ENCODE data around the gene RPUSD1. TPM values are rescaled to one million over a fixed set of nuclear protein-coding genes. Genes with fewer than 3 reads are reported as not detected.

Gene RPUSD1
- total RNA-seq, 1 experiment from 2014 or later: 48.6 TPM

DNA sequence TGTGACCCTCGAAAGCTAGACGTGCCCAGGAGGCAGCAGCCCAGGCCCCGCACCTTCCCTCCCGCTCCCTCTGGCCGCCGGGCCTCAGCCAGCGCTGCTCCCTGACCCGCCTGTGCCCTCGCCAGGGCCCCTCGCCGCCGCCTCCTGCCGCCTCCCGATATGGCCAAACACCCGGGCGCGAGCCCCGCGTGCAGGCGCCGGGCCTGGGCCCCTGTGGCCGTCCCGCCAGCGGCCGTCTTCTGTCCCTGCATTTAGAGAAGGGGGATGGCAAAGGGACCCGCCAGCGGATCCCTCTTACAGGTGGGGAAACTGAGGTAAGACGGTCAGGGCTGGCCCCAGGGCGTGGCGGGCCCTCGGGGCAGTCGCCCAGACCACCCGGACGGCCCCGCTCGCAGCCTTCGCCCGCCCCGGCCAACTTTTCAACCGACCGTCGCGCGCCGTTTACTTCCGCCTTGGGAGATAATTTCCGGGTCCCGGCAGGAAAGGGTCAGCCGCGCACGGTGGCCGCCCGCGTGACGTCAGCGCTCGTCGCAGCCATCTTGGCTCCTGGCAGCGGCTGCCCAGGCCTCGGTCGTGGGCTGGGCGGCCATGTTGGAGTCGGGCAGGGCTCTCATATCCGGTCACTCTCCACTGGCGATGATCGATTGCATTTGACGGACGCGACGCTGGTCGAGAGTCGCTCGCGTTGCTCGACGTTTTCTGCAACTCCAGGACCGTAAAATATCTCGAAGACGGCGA is 19.3 kb upstream of the RPUSD1 start:
- TF ChIP-seq, protein P1, sequence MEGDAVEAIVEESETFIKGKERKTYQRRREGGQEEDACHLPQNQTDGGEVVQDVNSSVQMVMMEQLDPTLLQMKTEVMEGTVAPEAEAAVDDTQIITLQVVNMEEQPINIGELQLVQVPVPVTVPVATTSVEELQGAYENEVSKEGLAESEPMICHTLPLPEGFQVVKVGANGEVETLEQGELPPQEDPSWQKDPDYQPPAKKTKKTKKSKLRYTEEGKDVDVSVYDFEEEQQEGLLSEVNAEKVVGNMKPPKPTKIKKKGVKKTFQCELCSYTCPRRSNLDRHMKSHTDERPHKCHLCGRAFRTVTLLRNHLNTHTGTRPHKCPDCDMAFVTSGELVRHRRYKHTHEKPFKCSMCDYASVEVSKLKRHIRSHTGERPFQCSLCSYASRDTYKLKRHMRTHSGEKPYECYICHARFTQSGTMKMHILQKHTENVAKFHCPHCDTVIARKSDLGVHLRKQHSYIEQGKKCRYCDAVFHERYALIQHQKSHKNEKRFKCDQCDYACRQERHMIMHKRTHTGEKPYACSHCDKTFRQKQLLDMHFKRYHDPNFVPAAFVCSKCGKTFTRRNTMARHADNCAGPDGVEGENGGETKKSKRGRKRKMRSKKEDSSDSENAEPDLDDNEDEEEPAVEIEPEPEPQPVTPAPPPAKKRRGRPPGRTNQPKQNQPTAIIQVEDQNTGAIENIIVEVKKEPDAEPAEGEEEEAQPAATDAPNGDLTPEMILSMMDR (conservative IDR thresholded peaks at IDR 0.05): no peak
- no peak overlapping the region for H3K23ac ChIP-seq (ENCODE audit: insufficient read length, low read depth, low read length)
- no peak overlapping the region for H2BK5ac ChIP-seq (ENCODE audit: insufficient read length, low read length)
- H3K27me3 ChIP-seq (ENCODE audit: insufficient read depth, low read length): peaks cover 5% of the 10 kb centered on the region; the same call in 1 of the 2 replicates
- peaks cover 3% of the 10 kb centered on the region for H3K23me2 ChIP-seq (ENCODE audit: insufficient read length, low read depth, low read length, poor library complexity, severe bottlenecking)
- Mint-ChIP-seq H3K27ac (peak overlapping the region in 1 of 3 experiments; percentile 92; a peak in 1 of 7 replicates), H3K36me3 (ENCODE audit: insufficient read depth in 1 of 3, low read depth in 3 of 3) (no peaks in the 10 kb centered on the region), H3K9me3 (peaks cover 0 to 8% of the 10 kb centered on the region in 2 experiments; a peak in 2 of 5 replicates), H3K27me3 (ENCODE audit: low read depth) (peaks cover 84% of the 10 kb centered on the region), H3K4me3 (peak overlapping the region; percentile 91 to 95), H3K4me1 (peaks cover 2 to 7% of the 10 kb centered on the region in 2 experiments; a peak in 1 of 4 replicates)
- DNase-seq: peak; percentile 96
- no peaks in the 10 kb centered on the region for H4K20me1 ChIP-seq (ENCODE audit: control insufficient read depth, insufficient read depth, insufficient read length)
- no CpG with 5 or more reads among the region's 80 CpGs for WGBS (ENCODE audit: extremely low coverage, insufficient read length, low lambda C conversion rate)
- H3K79me1 ChIP-seq (ENCODE audit: insufficient read depth, low read depth, low read length, poor library complexity, severe bottlenecking): no peaks in the 10 kb centered on the region
- H2BK20ac ChIP-seq (ENCODE audit: low read depth, low read length, poor library complexity, severe bottlenecking): no peak overlapping the region
- no peak overlapping the region for H2AFZ ChIP-seq (ENCODE audit: low read length)
- no peaks in the 10 kb centered on the region; the same call in 1 of the 2 replicates for H3K4me1 ChIP-seq (ENCODE audit: insufficient read depth, low read length)
- H2AK5ac ChIP-seq (ENCODE audit: insufficient read length, low read length): no peak overlapping the region
- H3K27ac ChIP-seq (ENCODE audit: insufficient read length, low read depth, low read length): no peak overlapping the region
- H3K4me2 ChIP-seq (ENCODE audit: insufficient read depth, insufficient read length, low read length): peak overlapping the region; percentile 46
- H3K14ac ChIP-seq (ENCODE audit: insufficient read depth, low read length): no peak overlapping the region
- no peak overlapping the region for H4K91ac ChIP-seq (ENCODE audit: insufficient read length, low read depth, low read length)
- H2BK120ac ChIP-seq (ENCODE audit: low read depth, low read length, poor library complexity, severe bottlenecking): no peak overlapping the region
- H3K9me3 ChIP-seq (ENCODE audit: control insufficient read depth, low read depth, low read length): no peaks in the 10 kb centered on the region
- H3K79me2 ChIP-seq (ENCODE audit: insufficient read depth, low read length): no peaks in the 10 kb centered on the region
- H3K9ac ChIP-seq (ENCODE audit: extremely low read depth, insufficient read length, low read length): peak overlapping the region; percentile 29
- H3K4ac ChIP-seq (ENCODE audit: low read depth, low read length): no peak overlapping the region
- H2BK12ac ChIP-seq (ENCODE audit: insufficient read length, low read depth, low read length): no peak overlapping the region
- no peak overlapping the region for H2BK15ac ChIP-seq (ENCODE audit: low read depth, low read length)
- H4K8ac ChIP-seq (replicated peaks; ENCODE audit: insufficient read length, low read depth, low read length): no peak overlapping the region
- H3T11ph ChIP-seq (ENCODE audit: low read length): no peak overlapping the region
- no peak overlapping the region for H3K56ac ChIP-seq (ENCODE audit: insufficient read length, low read depth, low read length)
- no peak overlapping the region for H4K5ac ChIP-seq (ENCODE audit: insufficient read length, low read depth, low read length)
- H3K18ac ChIP-seq (ENCODE audit: insufficient read length, low read depth, low read length): no peak overlapping the region

Measured in H9 (cell line).